Mesenchymal stem cell (in vitro differentiated cells and primary cell): ENCODE results near the gene ADIRF.
A peak's percentile ranks its signal among the peaks of the same experiment; 100 is the strongest.

Source experiments
- DNase-seq: peaks from one replicate; pipeline ENCODE4 v3.0.0-alpha.2; 2013
- H2AFZ ChIP-seq: one replicate; pipeline ENCODE4 v1.6.1; 2013; ENCODE audit warnings: low read depth, mild to moderate bottlenecking, control low read depth, inconsistent platforms, low read length, moderate library complexity
- H2AK5ac ChIP-seq: 2 replicates; pipeline ENCODE4 v1.6.1; 2013; ENCODE audit warnings: low read length, moderate library complexity, mild to moderate bottlenecking, inconsistent platforms; ENCODE audit not compliant: severe bottlenecking
- H2BK120ac ChIP-seq: one replicate; pipeline ENCODE4 v1.6.1; 2013; ENCODE audit warnings: low read depth, mild to moderate bottlenecking, inconsistent platforms, low read length, moderate library complexity
- H2BK12ac ChIP-seq, 2 experiments: one replicate each; pipeline ENCODE4 v1.6.1; 2013; ENCODE audit warnings: inconsistent platforms in 2 of 2, low read length in 2 of 2, mild to moderate bottlenecking in 2 of 2, moderate library complexity in 2 of 2, control low read depth in 1 of 2
- H2BK15ac ChIP-seq: one replicate; pipeline ENCODE4 v1.6.1; 2013; ENCODE audit warnings: mild to moderate bottlenecking, low read depth, inconsistent platforms; ENCODE audit not compliant: poor library complexity, severe bottlenecking
- H2BK5ac ChIP-seq: 2 replicates; pipeline ENCODE4 v1.6.1; 2013; ENCODE audit warnings: low read depth, mild to moderate bottlenecking, low read length, control low read depth, inconsistent platforms; ENCODE audit not compliant: poor library complexity, severe bottlenecking
- H3K14ac ChIP-seq, 2 experiments: one replicate each; pipeline ENCODE4 v1.6.1; 2013; ENCODE audit warnings: inconsistent platforms in 2 of 2, low read length in 2 of 2, control low read depth in 1 of 2, mild to moderate bottlenecking in 1 of 2, moderate library complexity in 1 of 2
- H3K18ac ChIP-seq, 2 experiments: one replicate each; pipeline ENCODE4 v1.6.1; 2013; ENCODE audit warnings: inconsistent platforms in 2 of 2, low read length in 2 of 2, control low read depth in 1 of 2, low read depth in 1 of 2, mild to moderate bottlenecking in 1 of 2
- H3K23ac ChIP-seq, 2 experiments: one replicate each; pipeline ENCODE4 v1.6.1; 2013; ENCODE audit warnings: inconsistent platforms in 2 of 2, low read length in 2 of 2, mild to moderate bottlenecking in 2 of 2, moderate library complexity in 2 of 2, control low read depth in 1 of 2
- H3K27ac ChIP-seq: 2 replicates; pipeline ENCODE4 v1.5.1; 2013; ENCODE audit warnings: mild to moderate bottlenecking, moderate library complexity, low read length, control low read depth, inconsistent platforms; ENCODE audit not compliant: poor library complexity, severe bottlenecking
- H3K27me3 ChIP-seq, 2 experiments: 2 replicates each; pipeline versions ENCODE4 v1.6.1 to v1.7.0; 2013; ENCODE audit warnings: low read length in 2 of 2, mild to moderate bottlenecking in 2 of 2, moderate library complexity in 2 of 2, control low read depth in 1 of 2, inconsistent platforms in 1 of 2; ENCODE audit not compliant: control insufficient read depth in 1 of 2, insufficient read depth in 1 of 2
- H3K36me3 ChIP-seq, 2 experiments: 2 replicates each; pipeline versions ENCODE4 v1.6.1 to v1.7.0; 2013; ENCODE audit warnings: low read length in 2 of 2, control low read depth in 1 of 2, inconsistent platforms in 1 of 2, low read depth in 1 of 2, mild to moderate bottlenecking in 1 of 2; ENCODE audit not compliant: insufficient read depth in 2 of 2, control insufficient read depth in 1 of 2
- H3K4ac ChIP-seq, 2 experiments: one replicate each; pipeline ENCODE4 v1.6.1; 2013; ENCODE audit warnings: inconsistent platforms in 2 of 2, low read length in 2 of 2, mild to moderate bottlenecking in 2 of 2, moderate library complexity in 2 of 2, control low read depth in 1 of 2, low read depth in 1 of 2
- H3K4me1 ChIP-seq: 2 replicates; pipeline ENCODE4 v1.6.1; 2013; ENCODE audit warnings: low read depth, low read length, control low read depth; ENCODE audit not compliant: control insufficient read depth, insufficient read depth
- H3K4me2 ChIP-seq: 2 replicates; pipeline ENCODE4 v1.6.1; 2013; ENCODE audit warnings: low read length, mild to moderate bottlenecking, inconsistent platforms; ENCODE audit not compliant: poor library complexity, severe bottlenecking
- H3K4me3 ChIP-seq, 2 experiments: 2 replicates each; pipeline versions ENCODE4 v1.5.1 to v1.7.0; 2013; ENCODE audit warnings: low read length in 2 of 2, mild to moderate bottlenecking in 2 of 2, control low read depth in 1 of 2, low read depth in 1 of 2; ENCODE audit not compliant: insufficient read depth in 1 of 2
- H3K79me1 ChIP-seq: replicated peaks from 2 replicates; pipeline ENCODE4 v1.6.1; 2013; ENCODE audit warnings: mild to moderate bottlenecking, control low read depth, low read length, inconsistent platforms; ENCODE audit not compliant: poor library complexity, severe bottlenecking
- H3K9ac ChIP-seq: 2 replicates; pipeline ENCODE4 v1.7.0; 2013; ENCODE audit warnings: mild to moderate bottlenecking, low read length, moderate library complexity
- H3K9me3 ChIP-seq: 2 replicates; pipeline ENCODE4 v1.7.0; 2013; ENCODE audit warnings: mild to moderate bottlenecking, low read length; ENCODE audit not compliant: control insufficient read depth
- H4K8ac ChIP-seq: one replicate; pipeline ENCODE4 v1.6.1; 2013; ENCODE audit warnings: inconsistent platforms, mild to moderate bottlenecking, low read length, moderate library complexity
- H4K91ac ChIP-seq: one replicate; pipeline ENCODE4 v1.6.1; 2013; ENCODE audit warnings: mild to moderate bottlenecking, low read length, inconsistent platforms
- WGBS: methylation state at CpG from one replicate; pipeline ENCODE4 v1.1.7; 2013; ENCODE audit warnings: mixed read lengths; 5-methylcytosine and 5-hydroxymethylcytosine counted together

The ADIRF gene

GRCh38 chr10:86955501-86956194, 12.6 kb upstream of the ADIRF start:
- Histone ChIP-seq H3K79me1 (no peaks in the 10 kb centered on the region), H4K8ac (peak overlapping the region; percentile 93), H3K4ac (peak overlapping the region; percentile 54 to 97), H2BK15ac (peak overlapping the region; percentile 97), H3K27ac (no peak overlapping the region), H3K23ac (peak overlapping the region in 1 of 2 experiments; percentile 75), H3K9me3 (no peaks in the 10 kb centered on the region), H3K14ac (peak overlapping the region in 1 of 2 experiments; percentile 85), H2BK5ac (no peak overlapping the region), H2BK12ac (peak overlapping the region; percentile 73 to 93), H2BK120ac (no peak overlapping the region), H3K18ac (peak overlapping the region; percentile 49 to 96), H2AK5ac (no peak overlapping the region), H3K36me3 (no peaks in the 10 kb centered on the region), H3K4me3 (no peak overlapping the region), H3K9ac (peak overlapping the region; percentile 68), H4K91ac (peak overlapping the region; percentile 98), H3K27me3 (no peaks in the 10 kb centered on the region), H3K4me1 (peaks cover 26% of the 10 kb centered on the region), H2AFZ (no peak overlapping the region), H3K4me2 (no peak overlapping the region)
- no peak for DNase-seq
- 55% methylated on average over 15 of the region's 16 CpGs for WGBS

GRCh38 chr10:86956195-86956847, 12.0 kb upstream of the ADIRF start:
- H2BK5ac ChIP-seq = no peak overlapping the region
- H3K27ac ChIP-seq = no peak overlapping the region
- H3K4me1 ChIP-seq = peaks cover 26% of the 10 kb centered on the region
- H2AFZ ChIP-seq = no peak overlapping the region
- peak overlapping the region; percentile 25 to 45 for H3K4ac ChIP-seq
- H2AK5ac ChIP-seq = no peak overlapping the region
- no peaks in the 10 kb centered on the region for H3K9me3 ChIP-seq
- no peaks in the 10 kb centered on the region for H3K27me3 ChIP-seq
- no peaks in the 10 kb centered on the region for H3K36me3 ChIP-seq
- H3K14ac ChIP-seq = peak overlapping the region in 1 of 2 experiments; percentile 41
- 84% methylated on average over 4 of the region's 7 CpGs for WGBS
- H4K91ac ChIP-seq = peak overlapping the region; percentile 76
- peak overlapping the region; percentile 73 to 99 for H2BK12ac ChIP-seq
- H3K9ac ChIP-seq = no peak overlapping the region
- H3K4me3 ChIP-seq = no peak overlapping the region
- peak overlapping the region; percentile 29 to 67 for H3K18ac ChIP-seq
- peak overlapping the region; percentile 45 for H4K8ac ChIP-seq
- no peak overlapping the region for H2BK120ac ChIP-seq
- no peak overlapping the region for H3K4me2 ChIP-seq
- H2BK15ac ChIP-seq = peak overlapping the region; percentile 57
- no peak for DNase-seq
- no peak overlapping the region for H3K23ac ChIP-seq
- no peaks in the 10 kb centered on the region for H3K79me1 ChIP-seq

- Histone ChIP-seq H2AK5ac (no peak overlapping the region), H2BK5ac (no peak overlapping the region), H3K4ac (peak overlapping the region; percentile 25 to 47), H2BK15ac (peak overlapping the region; percentile 15), H2BK12ac (peak overlapping the region; percentile 73 to 99), H4K91ac (peak overlapping the region; percentile 76), H3K4me3 (no peak overlapping the region), H4K8ac (peak overlapping the region; percentile 78), H3K9ac (peak overlapping the region; percentile 26), H2AFZ (no peak overlapping the region), H2BK120ac (no peak overlapping the region), H3K36me3 (no peaks in the 10 kb centered on the region), H3K27ac (no peak overlapping the region), H3K79me1 (no peaks in the 10 kb centered on the region), H3K4me1 (peaks cover 32% of the 10 kb centered on the region), H3K9me3 (no peaks in the 10 kb centered on the region), H3K27me3 (no peaks in the 10 kb centered on the region), H3K18ac (peak overlapping the region; percentile 29 to 67), H3K23ac (no peak overlapping the region), H3K4me2 (no peak overlapping the region), H3K14ac (peak overlapping the region in 1 of 2 experiments; percentile 41)
- WGBS = 82% methylated on average over 7 of the region's 7 CpGs
- DNase-seq = no peak
Measured at GRCh38 chr10:86956848-86957448, 11.3 kb upstream of the ADIRF start.
